Transverse colon (tissue), 3 donors: Measurements from ENCODE around the gene PDCD6IP.

Source experiments
- CTCF ChIP-seq, 5 experiments: fragments of 200-600 bp in 3 of 5; fragments of 450-650 bp in 2 of 5; sonication (generic) in 3 of 5; IDR thresholded peaks; 1 replicate in 2 of 5; 2 replicates in 3 of 5; pipeline ENCODE4 v1.5.1; 2016 to 2017; ENCODE audit warnings: antibody characterized with exemption in 5 of 5, inconsistent platforms in 3 of 5, mild to moderate bottlenecking in 2 of 5, moderate library complexity in 1 of 5
- EP300 ChIP-seq: sonication (generic); formaldehyde crosslinking; IDR thresholded peaks from one replicate; pipeline ENCODE4 v1.6.1; 2017; ENCODE audit warnings: antibody characterized with exemption, low read depth

- TF ChIP-seq CTCF (IDR thresholded peaks at IDR 0.05): no peak
- TF ChIP-seq EP300: no peak
Observed at GRCh38 chr3:33790091-33790490, 8.3 kb upstream of the PDCD6IP start.
